Stimulated activated CD8-positive, alpha-beta memory T cell treated with anti-CD3 and anti-CD28 coated beads, Interleukin-4, amount 100 ng/mL, for 1 hour (primary cell): ENCODE results near the gene NDST1.

Experiments
- DNase-seq, 2 donors: peaks; one replicate each; pipeline ENCODE4 v3.0.0-alpha.2; 2020; ENCODE audit warnings: low read depth in 2 of 2, low spot score in 1 of 2

NDST1 gene

GRCh38 chr5:150601491-150602345 lies 93.8 kb downstream of the NDST1 start:
- no peak for DNase-seq

GRCh38 chr5:150603052-150603451 lies 95.1 kb downstream of the NDST1 start:
- DNase-seq, result no peak

- no peak for DNase-seq
Observed at GRCh38 chr5:150603491-150603890, 95.6 kb downstream of the NDST1 start.

GRCh38 chr5:150604010-150604409 lies 96.1 kb downstream of the NDST1 start:
- DNase-seq, result no peak

- DNase-seq, result no peak
Observed at GRCh38 chr5:150604894-150605440, 97.0 kb downstream of the NDST1 start.

GRCh38 chr5:150605546-150605945 lies 97.6 kb downstream of the NDST1 start:
- DNase-seq, result no peak

GRCh38 chr5:150606476-150606875 lies 98.5 kb downstream of the NDST1 start:
- DNase-seq, result no peak

- DNase-seq, result no peak
Observed at GRCh38 chr5:150607105-150607504, 99.2 kb downstream of the NDST1 start.
